Measurements from ENCODE around the gene UNC5B. TPM values are rescaled to one million over a fixed set of nuclear protein-coding genes. Genes with fewer than 3 reads are reported as not detected.

UNC5B gene
- under 1 TPM; 0.08 to 0.15 TPM for total RNA-seq

GRCh38 chr10:71212318-71213126, at the start of gene UNC5B:
UNC5B (plus strand) TSS chr10:71212570; CDS start chr10:71212986, 416 bp downstream.
- CTCF ChIA-PET: interaction anchor here (0.6 kb wide), 1 partner anchor 1042 kb away, joined by 3 read pairs; the partner anchor contains the start of gene SAR1A
- POLR2A ChIA-PET: no interaction called here

GRCh38 chr10:71173466-71173865, 38.9 kb upstream of the UNC5B start:
- CTCF ChIA-PET: no interaction called here
- POLR2A ChIA-PET: no interaction called here

- ChIA-PET CTCF (no interaction called here), POLR2A (no interaction called here)
These were observed 35.7 kb upstream of the UNC5B start for GRCh38 chr10:71176661-71177060.

- POLR2A ChIA-PET: no interaction called here
- CTCF ChIA-PET: no interaction called here
These were observed 34.6 kb upstream of the UNC5B start for GRCh38 chr10:71177651-71178199.

- POLR2A ChIA-PET: no interaction called here
- CTCF ChIA-PET: no interaction called here
These were observed 33.5 kb upstream of the UNC5B start for GRCh38 chr10:71178880-71179279.

GRCh38 chr10:71179382-71179781, 33.0 kb upstream of the UNC5B start:
- ChIA-PET CTCF (no interaction called here), POLR2A (no interaction called here)

GRCh38 chr10:71184421-71184820, 27.9 kb upstream of the UNC5B start:
- ChIA-PET POLR2A (no interaction called here), CTCF (no interaction called here)

GRCh38 chr10:71185209-71185608, 27.2 kb upstream of the UNC5B start:
- ChIA-PET CTCF (interaction anchor here (0.7 kb wide), 1 partner anchor 227 kb away, joined by 4 read pairs; no protein-coding TSS in a partner anchor), POLR2A (no interaction called here)

GRCh38 chr10:71187197-71187596, 25.2 kb upstream of the UNC5B start:
- CTCF ChIA-PET: no interaction called here
- POLR2A ChIA-PET: no interaction called here

GRCh38 chr10:71187600-71187999, 24.8 kb upstream of the UNC5B start:
- POLR2A ChIA-PET: no interaction called here
- CTCF ChIA-PET: no interaction called here

GRCh38 chr10:71188201-71188600, 24.2 kb upstream of the UNC5B start:
- CTCF ChIA-PET: no interaction called here
- POLR2A ChIA-PET: no interaction called here

- POLR2A ChIA-PET: no interaction called here
- CTCF ChIA-PET: interaction anchor here (0.6 kb wide), 1 partner anchor 733 kb away, joined by 3 read pairs; no protein-coding TSS in a partner anchor
These were observed 21.4 kb upstream of the UNC5B start for GRCh38 chr10:71191019-71191418.

GRCh38 chr10:71191551-71192076, 20.8 kb upstream of the UNC5B start:
- CTCF ChIA-PET: no interaction called here

GRCh38 chr10:71193516-71193915, 18.9 kb upstream of the UNC5B start:
- CTCF ChIA-PET: no interaction called here
- POLR2A ChIA-PET: no interaction called here

More at GRCh38 chr10:71191551-71192076, 20.8 kb upstream of the UNC5B start:
- POLR2A ChIA-PET: no interaction called here

GRCh38 chr10:71197955-71198354, 14.4 kb upstream of the UNC5B start:
- ChIA-PET CTCF (no interaction called here), POLR2A (no interaction called here)

- ChIA-PET CTCF (no interaction called here), POLR2A (interaction anchor here (0.6 kb wide), 1 partner anchor 14 kb away, joined by 3 read pairs; no protein-coding TSS in a partner anchor)
These were observed 10.5 kb upstream of the UNC5B start for GRCh38 chr10:71201849-71202248.

- CTCF ChIA-PET: no interaction called here
These were observed 10.1 kb upstream of the UNC5B start for GRCh38 chr10:71202314-71202713.

GRCh38 chr10:71203124-71203523, 9.2 kb upstream of the UNC5B start:
- ChIA-PET POLR2A (no interaction called here), CTCF (no interaction called here)

More at GRCh38 chr10:71202314-71202713, 10.1 kb upstream of the UNC5B start:
- POLR2A ChIA-PET: interaction anchor here (0.6 kb wide), 1 partner anchor 14 kb away, joined by 3 read pairs; no protein-coding TSS in a partner anchor

GRCh38 chr10:71203716-71204115, 8.7 kb upstream of the UNC5B start:
- CTCF ChIA-PET: no interaction called here

GRCh38 chr10:71204746-71205145, 7.6 kb upstream of the UNC5B start:
- CTCF ChIA-PET: no interaction called here

More at GRCh38 chr10:71203716-71204115, 8.7 kb upstream of the UNC5B start:
- POLR2A ChIA-PET: no interaction called here

GRCh38 chr10:71205468-71205867, 6.9 kb upstream of the UNC5B start:
- POLR2A ChIA-PET: no interaction called here
- CTCF ChIA-PET: no interaction called here

More at GRCh38 chr10:71204746-71205145, 7.6 kb upstream of the UNC5B start:
- POLR2A ChIA-PET: no interaction called here
